Thoracic aorta (tissue), 2 donors: ENCODE results near the gene RPL39L. TPM values are rescaled to one million over a fixed set of nuclear protein-coding genes. Genes with fewer than 3 reads are reported as not detected.

Source experiments
- ATAC-seq: fragments of 150-250 bp; one replicate; pipeline ENCODE4 v1.8.0; 2017; ENCODE audit warnings: low read depth; ENCODE audit not compliant: insufficient number of reproducible peaks, low FRiP score
- DNase-seq: peaks from one replicate; pipeline ENCODE4 v3.0.0-alpha.2; 2020; ENCODE audit warnings: low spot score
- H3K27ac ChIP-seq, 2 donors: fragments of 200-600 bp; sonication (generic); 1 replicate in 1 of 2; 2 replicates in 1 of 2; pipeline ENCODE4 v1.5.1; 2016; ENCODE audit warnings: mild to moderate bottlenecking in 2 of 2, moderate library complexity in 2 of 2
- H3K27me3 ChIP-seq: fragments of 200-600 bp; sonication (generic); replicated peaks from 2 replicates; pipeline ENCODE4 v1.6.0; 2016; ENCODE audit warnings: mild to moderate bottlenecking; ENCODE audit not compliant: insufficient read depth
- H3K36me3 ChIP-seq: fragments of 200-600 bp; sonication (generic); one replicate; pipeline ENCODE4 v1.5.1; 2016
- H3K4me1 ChIP-seq, 2 donors: fragments of 200-600 bp; sonication (generic); 1 replicate in 1 of 2; 2 replicates in 1 of 2; pipeline versions ENCODE4 v1.5.1 to v1.6.0; 2016; ENCODE audit warnings: low read depth in 2 of 2, mild to moderate bottlenecking in 1 of 2; ENCODE audit not compliant: control insufficient read depth in 1 of 2
- H3K4me3 ChIP-seq: fragments of 200-600 bp; sonication (generic); 2 replicates; pipeline ENCODE4 v1.5.1; 2016; ENCODE audit warnings: mild to moderate bottlenecking
- H3K9me3 ChIP-seq: fragments of 200-600 bp; sonication (generic); 2 replicates; pipeline ENCODE4 v1.5.1; 2016
- total RNA-seq, 2 donors: library from RNA; depleted of rRNA; stranded (reverse); fragments of >200 nt; gene quantifications; one replicate each; pipeline versions ENCODE4 v1.1.0 to v1.2.3, GENCODE V29; 2016
- TF ChIP-seq, protein P1 (sequence below): fragments of 200-600 bp; sonication (generic); IDR thresholded peaks from one replicate; pipeline ENCODE4 v1.5.1; 2019; ENCODE audit warnings: antibody characterized with exemption

Gene RPL39L
- total RNA-seq, 2 donors from 2014 or later, result 20.0 to 23.1 TPM

- Histone ChIP-seq H3K27me3 (no peaks in the 10 kb centered on the region), H3K4me1 (no peaks in the 10 kb centered on the region), H3K36me3 (peaks cover 48% of the 10 kb centered on the region), H3K4me3 (no peak overlapping the region), H3K27ac (no peak overlapping the region), H3K9me3 (peaks cover 5% of the 10 kb centered on the region)
- ATAC-seq (no peak), DNase-seq (no peak)
- TF ChIP-seq, protein P1, sequence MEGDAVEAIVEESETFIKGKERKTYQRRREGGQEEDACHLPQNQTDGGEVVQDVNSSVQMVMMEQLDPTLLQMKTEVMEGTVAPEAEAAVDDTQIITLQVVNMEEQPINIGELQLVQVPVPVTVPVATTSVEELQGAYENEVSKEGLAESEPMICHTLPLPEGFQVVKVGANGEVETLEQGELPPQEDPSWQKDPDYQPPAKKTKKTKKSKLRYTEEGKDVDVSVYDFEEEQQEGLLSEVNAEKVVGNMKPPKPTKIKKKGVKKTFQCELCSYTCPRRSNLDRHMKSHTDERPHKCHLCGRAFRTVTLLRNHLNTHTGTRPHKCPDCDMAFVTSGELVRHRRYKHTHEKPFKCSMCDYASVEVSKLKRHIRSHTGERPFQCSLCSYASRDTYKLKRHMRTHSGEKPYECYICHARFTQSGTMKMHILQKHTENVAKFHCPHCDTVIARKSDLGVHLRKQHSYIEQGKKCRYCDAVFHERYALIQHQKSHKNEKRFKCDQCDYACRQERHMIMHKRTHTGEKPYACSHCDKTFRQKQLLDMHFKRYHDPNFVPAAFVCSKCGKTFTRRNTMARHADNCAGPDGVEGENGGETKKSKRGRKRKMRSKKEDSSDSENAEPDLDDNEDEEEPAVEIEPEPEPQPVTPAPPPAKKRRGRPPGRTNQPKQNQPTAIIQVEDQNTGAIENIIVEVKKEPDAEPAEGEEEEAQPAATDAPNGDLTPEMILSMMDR, result no peak
These were observed 65.7 kb downstream of the RPL39L start for GRCh38 chr3:187073581-187074098.

DNA sequence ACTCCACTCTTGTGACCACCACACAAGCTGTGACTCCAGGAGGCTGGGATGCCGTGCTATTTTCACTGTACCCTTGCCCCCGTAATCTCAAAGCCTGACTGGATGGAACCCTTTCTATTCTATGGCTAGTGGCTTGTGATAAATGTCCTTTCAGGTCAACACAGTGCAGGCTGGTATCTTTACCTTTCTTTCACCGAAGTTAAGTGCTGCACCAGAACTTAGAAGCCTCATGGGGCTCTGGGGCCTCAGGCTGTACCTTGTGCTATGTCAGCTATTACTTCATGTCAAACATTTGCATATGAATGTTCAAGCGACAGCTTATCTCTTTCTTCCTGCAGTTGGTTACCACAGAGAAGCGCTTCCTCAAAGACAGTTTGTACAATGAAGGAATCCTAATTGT, 66.8 kb downstream of the RPL39L start:
- Histone ChIP-seq H3K9me3 (peaks cover 5% of the 10 kb centered on the region), H3K36me3 (peaks cover 44% of the 10 kb centered on the region), H3K27me3 (no peaks in the 10 kb centered on the region), H3K27ac (no peak overlapping the region), H3K4me1 (no peaks in the 10 kb centered on the region), H3K4me3 (no peak overlapping the region)
- TF ChIP-seq, protein P1, result no peak
- DNase-seq, result no peak
- ATAC-seq, result no peak

DNA sequence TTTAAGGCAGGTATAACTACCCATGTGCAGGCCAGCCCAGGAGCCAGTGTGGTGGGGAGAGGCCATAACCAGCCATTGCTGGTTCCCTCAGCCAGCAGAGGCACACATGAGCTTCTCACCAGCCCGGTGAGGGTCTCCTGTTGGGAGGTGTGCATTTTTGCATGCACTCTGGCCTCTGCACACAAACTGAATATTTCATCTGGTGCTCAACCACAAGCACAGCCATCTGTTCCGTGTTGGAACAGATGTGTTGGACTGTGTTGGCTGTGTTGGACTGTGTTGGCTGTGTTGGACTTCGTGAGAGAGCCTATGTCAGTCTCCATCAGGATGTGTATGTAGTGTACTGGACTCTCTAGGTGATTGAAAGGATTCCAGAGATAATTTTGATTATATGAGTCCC, 67.2 kb downstream of the RPL39L start:
- H3K4me1 ChIP-seq, result no peaks in the 10 kb centered on the region
- H3K9me3 ChIP-seq, result peaks cover 5% of the 10 kb centered on the region
- DNase-seq, result no peak
- peaks cover 41% of the 10 kb centered on the region for H3K36me3 ChIP-seq
- H3K27me3 ChIP-seq, result no peaks in the 10 kb centered on the region
- TF ChIP-seq, protein P1, result no peak
- H3K27ac ChIP-seq, result no peak overlapping the region
- ATAC-seq, result no peak
- no peak overlapping the region for H3K4me3 ChIP-seq

Other genes with a start within 250 kb of the RPL39L start
- 100 to 1,000 TPM in 1 of 2 donors, 10 to 100 TPM in 1; 89.5 to 141 TPM for gene ST6GAL1, start 209.0 kb downstream of the RPL39L start, total RNA-seq
- gene RTP1, start 58.0 kb upstream of the RPL39L start, total RNA-seq, result under 1 TPM in 1 of 2 donors, not detected in 1; 0.27 TPM
- gene MASP1, start 152.2 kb upstream of the RPL39L start, total RNA-seq, result 1 to 10 TPM; 1.9 to 2.6 TPM
- gene RTP4, start 228.9 kb upstream of the RPL39L start, total RNA-seq, result under 1 TPM in 1 of 2 donors, not detected in 1; 0.63 TPM